Prostate gland (tissue), 2 donors: Measurements from ENCODE around the gene MAGI3.

Source experiments
- CTCF ChIP-seq, 4 experiments: fragments of 200-600 bp in 2 of 4; fragments of 450-650 bp in 2 of 4; sonication (generic) in 2 of 4; IDR thresholded peaks; 1 replicate in 3 of 4; 2 replicates in 1 of 4; pipeline ENCODE4 v1.5.1; 2016 to 2019; ENCODE audit warnings: antibody characterized with exemption in 4 of 4, mild to moderate bottlenecking in 2 of 4, moderate library complexity in 2 of 4
- POLR2A ChIP-seq: fragments of 450-650 bp; IDR thresholded peaks from one replicate; pipeline ENCODE4 v1.6.1; 2016; ENCODE audit warnings: antibody characterized with exemption, mild to moderate bottlenecking

DNA sequence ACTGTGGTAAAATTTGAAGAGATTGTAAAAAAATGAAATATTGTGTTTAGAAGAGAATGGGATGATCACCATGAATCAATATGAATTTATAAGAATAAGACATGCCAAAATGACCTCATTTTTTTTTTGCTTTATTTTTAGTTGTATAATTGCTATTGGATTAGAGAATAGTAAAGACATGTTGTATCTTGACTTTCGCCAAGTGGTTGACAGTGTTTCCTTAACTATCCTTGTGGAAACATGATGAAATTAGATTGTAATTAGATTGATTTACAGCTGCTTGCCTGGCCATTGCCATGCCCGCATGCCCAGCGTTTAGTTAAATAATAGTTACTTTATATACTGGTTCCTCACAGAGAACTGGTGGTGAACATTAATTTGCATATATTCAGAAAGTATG, 154.9 kb downstream of the MAGI3 start:
- TF ChIP-seq CTCF (IDR thresholded peaks at IDR 0.05): no peak
- TF ChIP-seq POLR2A: no peak
